Cardiac septum (tissue), 1 donor: ENCODE results near the gene HACE1. TPM values are rescaled to one million over a fixed set of nuclear protein-coding genes. Genes with fewer than 3 reads are reported as not detected.
"Not testable (repeated sequence)": the region's sequence is repeated elsewhere in the genome, so short reads cannot be mapped to it uniquely, and the experiment has no call there.

Experiments used
- DNase-seq: peaks from one replicate; pipeline ENCODE4 v3.0.0-alpha.2; 2020; ENCODE audit warnings: low spot score
- intact Hi-C: fragments of 100-400 bp; cut with DNase I; formaldehyde crosslinking; loops from one replicate; pipeline ENCODE4 v1.14.0; 2022
- total RNA-seq: library from RNA; stranded (reverse); fragmentation: NEBNext Ultra II Directional; extraction: Animal tissue kit (Norgen Biotek cat#: 25700); gene quantifications from one replicate; pipeline ENCODE4 v1.2.1, GENCODE V29; 2021
- donor health status: DM: no; HTN: no; CAD: no.

Gene HACE1
- total RNA-seq, 1 donor from 2014 or later = 8.0 TPM

GRCh38 chr6:104754788-104755409, 104.8 kb downstream of the HACE1 start:
- intact Hi-C loops = no loop called here
- DNase-seq = no peak

DNA sequence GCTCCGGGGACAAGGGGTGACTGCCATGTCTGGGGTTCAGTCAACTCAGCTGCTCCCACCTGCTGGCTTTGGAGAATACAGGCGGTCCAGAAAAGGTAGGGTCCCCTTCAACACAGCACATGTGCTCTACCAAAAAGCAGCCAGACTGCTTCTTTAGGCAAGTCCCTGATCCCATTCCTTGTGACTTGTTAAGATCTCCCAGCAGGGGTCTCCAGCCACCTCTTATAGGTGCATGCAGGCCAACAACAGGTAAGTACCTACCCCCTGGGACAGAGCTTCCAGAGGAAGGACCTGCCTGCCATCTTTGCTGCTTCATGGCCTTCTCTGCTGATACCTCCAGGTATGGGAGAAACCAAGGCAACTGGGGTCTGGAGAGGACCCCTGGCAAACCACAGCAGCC, 106.5 kb downstream of the HACE1 start:
- intact Hi-C loops = no loop called here
- no peak for DNase-seq

GRCh38 chr6:104750449-104750848, 109.3 kb downstream of the HACE1 start:
- DNase-seq = no peak
- intact Hi-C loops = no loop called here

DNA sequence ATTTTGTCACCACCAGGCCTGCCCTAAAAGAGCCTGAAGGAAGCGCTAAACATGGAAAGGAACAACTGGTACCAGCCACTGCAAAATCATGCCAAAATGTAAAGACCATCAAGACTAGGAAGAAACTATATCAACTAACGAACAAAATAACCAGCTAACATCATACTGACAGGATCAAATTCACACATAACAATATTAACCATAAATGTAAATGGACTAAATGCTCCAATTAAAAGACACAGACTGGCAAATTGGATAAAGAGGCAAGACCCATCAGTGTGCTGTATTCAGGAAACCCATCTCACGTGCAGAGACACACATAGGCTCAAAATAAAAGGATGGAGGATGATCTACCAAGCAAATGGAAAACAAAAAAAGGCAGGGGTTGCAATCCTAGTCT, 120.6 kb downstream of the HACE1 start:
- intact Hi-C loops, DNase-seq: not testable (repeated sequence)

DNA sequence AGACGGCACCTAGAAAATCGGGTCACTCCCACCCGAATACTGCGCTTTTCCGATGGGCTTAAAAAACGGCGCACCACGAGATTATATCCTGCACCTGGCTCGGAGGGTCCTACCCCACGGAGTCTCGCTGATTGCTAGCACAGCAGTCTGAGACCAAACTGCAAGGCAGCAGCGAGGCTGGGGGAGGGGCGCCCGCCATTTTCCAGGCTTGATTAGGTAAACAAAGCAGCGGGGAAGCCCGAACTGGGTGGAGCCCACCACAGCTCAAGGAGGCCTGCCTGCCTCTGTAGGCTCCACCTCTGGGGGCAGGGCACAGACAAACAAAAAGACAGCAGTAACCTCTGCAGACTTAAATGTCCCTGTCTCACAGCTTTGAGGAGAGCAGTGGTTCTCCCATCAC, 122.2 kb downstream of the HACE1 start:
- DNase-seq, intact Hi-C loops: not testable (repeated sequence)

DNA sequence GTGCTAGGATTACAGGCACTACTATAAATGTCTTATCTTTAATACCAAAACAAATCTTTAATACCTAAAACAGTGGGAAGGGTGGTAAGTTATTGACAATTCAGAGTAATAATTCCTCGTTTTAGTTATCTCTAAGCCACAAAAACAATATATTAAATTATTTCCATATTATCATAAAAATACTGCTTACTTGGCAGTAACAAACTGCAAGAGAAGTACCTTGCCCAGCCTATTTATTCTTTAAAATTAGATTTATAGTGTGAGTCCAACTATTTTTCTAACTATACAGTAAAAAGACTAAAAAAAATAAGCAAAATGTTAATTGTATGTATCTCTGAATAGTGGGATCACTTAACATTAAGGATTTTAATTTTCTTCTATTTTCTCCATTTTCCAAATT, 123.2 kb downstream of the HACE1 start:
- DNase-seq = no peak
- intact Hi-C loops = no loop called here

- intact Hi-C loops = no loop called here
- DNase-seq = no peak
These were observed 129.3 kb downstream of the HACE1 start for GRCh38 chr6:104730450-104730849.

DNA sequence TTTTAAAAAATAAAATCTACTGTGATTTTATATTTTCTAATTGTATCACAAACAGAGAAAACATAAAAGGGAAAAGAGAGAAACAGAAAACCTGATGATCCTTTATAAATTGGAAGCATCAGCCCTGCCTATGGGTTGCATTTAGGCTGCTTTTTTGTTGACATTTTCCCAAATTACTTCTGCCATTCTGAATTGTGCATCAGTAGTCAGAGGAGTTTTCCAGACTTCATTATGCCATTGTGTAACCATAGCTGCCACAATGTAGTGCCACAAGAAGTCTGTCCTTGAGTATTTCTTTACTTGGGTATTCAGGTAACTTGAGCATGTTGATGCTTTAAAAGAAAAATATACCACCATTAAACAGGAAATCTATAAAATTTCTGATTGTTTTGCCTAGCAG, 130.3 kb downstream of the HACE1 start:
- intact Hi-C loops = no loop called here
- DNase-seq = no peak

GRCh38 chr6:104728448-104728847, 131.3 kb downstream of the HACE1 start:
- intact Hi-C loops = no loop called here
- DNase-seq = no peak

- intact Hi-C loops = no loop called here
- no peak for DNase-seq
These were observed 141.0 kb downstream of the HACE1 start for GRCh38 chr6:104718672-104719071.

GRCh38 chr6:104716858-104717257, 142.9 kb downstream of the HACE1 start:
- intact Hi-C loops = no loop called here
- no peak for DNase-seq

- intact Hi-C loops = no loop called here
- no peak for DNase-seq
These were observed 144.9 kb downstream of the HACE1 start for GRCh38 chr6:104714796-104715195.

- intact Hi-C loops = no loop called here
These were observed 145.7 kb downstream of the HACE1 start for GRCh38 chr6:104713982-104714381.

DNA sequence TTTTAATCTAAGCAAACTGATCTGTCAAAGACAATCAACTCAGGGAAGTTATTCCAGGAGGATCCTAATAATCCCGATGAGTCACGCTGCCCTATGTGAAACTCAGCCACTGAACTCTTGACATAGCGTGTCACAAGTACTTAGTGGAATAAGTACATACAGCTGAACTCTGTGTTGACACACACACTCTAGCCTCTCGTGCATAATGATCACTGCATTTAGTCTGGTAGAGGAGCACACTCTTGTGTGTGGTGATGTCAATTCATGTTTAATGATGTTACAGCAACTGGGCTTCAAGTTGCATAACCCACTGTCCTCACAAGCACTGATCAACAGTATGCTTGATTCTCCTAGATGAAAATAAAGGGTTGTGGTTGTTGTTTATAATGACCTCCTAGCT, 148.3 kb downstream of the HACE1 start:
- intact Hi-C loops = no loop called here
- no peak for DNase-seq

More at GRCh38 chr6:104713982-104714381, 145.7 kb downstream of the HACE1 start:
- DNase-seq = no peak

DNA sequence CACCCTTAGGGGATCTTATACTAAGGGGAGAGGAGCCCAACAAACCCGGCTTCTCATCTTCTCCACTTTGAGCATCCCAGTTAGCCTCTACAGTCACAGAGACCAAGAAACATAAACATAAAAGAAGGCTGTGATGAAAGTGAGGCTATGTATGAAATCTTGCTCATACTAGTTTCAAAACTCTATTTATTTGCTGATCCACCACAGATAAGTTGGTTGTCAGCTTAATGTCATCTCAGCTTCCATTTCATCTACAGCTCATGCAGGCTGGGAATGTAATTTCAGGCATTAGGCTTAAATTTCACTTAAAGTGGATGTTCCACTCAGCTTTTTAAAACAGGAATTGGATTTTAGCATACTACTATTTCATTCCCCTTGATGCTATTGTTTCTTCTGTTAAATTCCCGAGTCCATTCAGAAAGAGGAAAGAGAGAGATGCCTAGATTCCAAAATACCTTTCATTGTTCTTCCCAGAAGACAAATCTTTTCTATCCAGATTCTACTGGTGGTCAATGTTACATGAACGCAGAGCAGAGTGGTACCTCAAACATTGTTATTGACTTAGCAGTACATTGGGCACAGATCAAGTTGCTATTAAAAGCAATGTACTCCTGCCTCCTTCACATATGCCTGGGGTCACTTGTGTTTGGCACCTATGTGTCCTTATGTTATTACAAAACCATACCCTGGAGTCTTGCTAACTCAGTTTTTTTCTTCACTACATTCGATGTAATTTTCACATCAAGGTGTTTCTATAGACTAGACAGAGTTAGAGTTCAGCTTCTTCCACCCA, 149.0 kb downstream of the HACE1 start:
- intact Hi-C loops = no loop called here
- no peak for DNase-seq

GRCh38 chr6:104705916-104706442, 153.7 kb downstream of the HACE1 start:
- intact Hi-C loops = loop anchor here (5.0 kb wide), 1 partner anchor 64 kb away; no protein-coding TSS in a partner anchor

DNA sequence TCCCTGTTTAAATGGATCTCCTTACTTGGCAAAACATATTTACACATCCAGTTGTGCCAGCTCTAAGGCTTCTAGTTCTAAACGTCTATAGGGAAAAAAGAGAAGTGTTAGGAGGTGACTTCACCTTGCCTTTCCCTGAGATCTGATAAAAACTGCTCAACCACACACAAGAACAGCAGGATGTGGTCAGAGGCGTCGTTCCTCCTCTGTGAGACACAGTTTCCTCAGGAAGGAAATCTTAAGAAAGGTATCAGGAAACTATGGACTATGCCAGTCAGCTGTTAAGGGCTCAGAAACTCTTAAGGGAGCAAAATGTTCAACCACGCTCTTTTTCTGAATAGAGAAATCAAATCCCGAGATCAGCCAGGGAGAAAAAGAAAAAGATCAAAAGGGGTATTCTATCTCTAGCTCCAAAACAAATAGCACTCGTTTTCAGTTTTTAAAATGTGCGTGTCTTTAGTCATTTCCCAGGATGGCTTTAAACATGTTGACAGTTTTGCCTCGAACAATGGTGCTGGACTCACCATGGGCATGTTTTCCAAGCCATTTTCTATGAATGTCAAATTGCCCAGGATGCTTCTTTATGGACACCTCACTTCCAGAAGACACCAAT, 154.5 kb downstream of the HACE1 start:
- DNase-seq = peak; percentile 78
- intact Hi-C loops = loop anchor here (5.0 kb wide), 1 partner anchor 63 kb away; no protein-coding TSS in a partner anchor

More at GRCh38 chr6:104705916-104706442, 153.7 kb downstream of the HACE1 start:
- no peak for DNase-seq

DNA sequence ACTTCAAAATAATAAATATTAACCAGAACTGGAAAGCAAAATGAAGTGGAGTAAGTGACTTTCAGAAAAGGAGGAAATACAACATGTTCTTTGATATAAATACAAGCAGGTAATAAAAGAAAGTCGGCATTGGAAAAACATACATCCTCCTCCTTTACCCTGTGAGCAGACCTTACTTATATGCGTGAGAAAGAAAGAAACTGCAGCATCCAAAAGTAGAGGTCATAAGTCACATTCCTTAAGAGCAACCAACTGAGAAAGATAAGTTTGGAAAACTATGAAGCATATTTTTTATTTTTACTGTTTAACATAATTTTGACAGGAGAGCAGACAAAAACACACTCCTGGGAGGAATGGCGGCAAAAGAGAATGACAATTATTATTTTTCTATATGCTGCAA, 155.5 kb downstream of the HACE1 start:
- no peak for DNase-seq
- intact Hi-C loops = no loop called here

GRCh38 chr6:104702126-104702841, 157.4 kb downstream of the HACE1 start:
- intact Hi-C loops = no loop called here
- DNase-seq = no peak
